ENCODE measurements around the gene NGDN. TPM values are rescaled to one million over a fixed set of nuclear protein-coding genes. Genes with fewer than 3 reads are reported as not detected.

Gene NGDN
- total and polyA plus RNA-seq, 4 donors, result 18.2 to 26.9 (median 22.9) TPM

DNA sequence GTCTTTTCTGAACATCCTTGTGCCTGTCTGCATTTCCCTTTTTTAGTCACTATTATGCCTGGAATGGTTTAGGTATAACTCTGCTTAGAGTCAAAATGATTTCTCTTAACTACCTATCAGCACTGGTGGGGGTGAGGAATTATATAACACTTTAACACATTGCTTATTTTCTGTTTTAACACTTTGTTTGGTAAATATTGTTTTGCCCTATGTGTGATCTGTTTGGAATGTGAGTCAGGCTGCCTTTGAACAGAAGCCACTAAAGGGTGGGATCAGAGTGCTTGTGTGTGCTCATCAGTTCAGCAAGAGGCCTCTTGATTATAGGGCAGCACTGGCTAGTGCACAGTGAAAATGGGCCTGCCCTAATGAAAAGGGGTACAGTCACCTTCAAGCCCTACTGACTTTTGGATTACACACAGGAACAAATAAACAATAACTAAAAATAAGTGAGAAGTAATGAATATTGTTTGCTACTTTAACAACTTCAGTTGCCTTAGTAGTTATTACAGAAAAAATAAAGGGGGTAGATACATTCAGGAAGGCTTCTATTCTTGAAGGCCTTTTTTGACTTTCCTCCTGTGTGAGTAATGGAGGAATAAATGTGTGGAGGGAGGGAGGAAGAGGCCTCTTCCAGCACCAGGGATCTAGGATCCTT, 23.2 kb downstream of the NGDN start:
- no peaks in the 10 kb centered on the region for H3K4me1 ChIP-seq (ENCODE audit: control insufficient read depth in 4 of 4, insufficient read depth in 4 of 4, low read length in 3 of 4)
- H3K27me3 ChIP-seq (ENCODE audit: control insufficient read depth in 4 of 4, insufficient read depth in 4 of 4, low read length in 3 of 4), result no peaks in the 10 kb centered on the region
- H3K36me3 ChIP-seq (ENCODE audit: control insufficient read depth in 4 of 4, insufficient read depth in 3 of 4, low read depth in 1 of 4, low read length in 3 of 4), result no peaks in the 10 kb centered on the region
- no peak for DNase-seq (ENCODE audit: low spot score)
- no peak overlapping the region for H3K4me3 ChIP-seq (ENCODE audit: low read depth in 1 of 3, low read length in 3 of 3)
- H3K9me3 ChIP-seq (ENCODE audit: control insufficient read depth in 4 of 4, low read length in 3 of 4), result no peaks in the 10 kb centered on the region
- TF ChIP-seq EGR1 (IDR thresholded peaks at IDR 0.05; ENCODE audit: low read depth in 2 of 2) (no peak), NR2F2 (IDR thresholded peaks at IDR 0.05) (no peak), FOXA1 (IDR thresholded peaks at IDR 0.05) (no peak), SP1 (IDR thresholded peaks at IDR 0.05) (no peak), ZBTB33 (IDR thresholded peaks at IDR 0.05) (no peak), HNF4A (conservative IDR thresholded peaks at IDR 0.05) (no peak), TAF1 (conservative IDR thresholded peaks at IDR 0.05) (no peak), RXRA (IDR thresholded peaks at IDR 0.05) (no peak)
- TF ChIP-seq, protein P1, sequence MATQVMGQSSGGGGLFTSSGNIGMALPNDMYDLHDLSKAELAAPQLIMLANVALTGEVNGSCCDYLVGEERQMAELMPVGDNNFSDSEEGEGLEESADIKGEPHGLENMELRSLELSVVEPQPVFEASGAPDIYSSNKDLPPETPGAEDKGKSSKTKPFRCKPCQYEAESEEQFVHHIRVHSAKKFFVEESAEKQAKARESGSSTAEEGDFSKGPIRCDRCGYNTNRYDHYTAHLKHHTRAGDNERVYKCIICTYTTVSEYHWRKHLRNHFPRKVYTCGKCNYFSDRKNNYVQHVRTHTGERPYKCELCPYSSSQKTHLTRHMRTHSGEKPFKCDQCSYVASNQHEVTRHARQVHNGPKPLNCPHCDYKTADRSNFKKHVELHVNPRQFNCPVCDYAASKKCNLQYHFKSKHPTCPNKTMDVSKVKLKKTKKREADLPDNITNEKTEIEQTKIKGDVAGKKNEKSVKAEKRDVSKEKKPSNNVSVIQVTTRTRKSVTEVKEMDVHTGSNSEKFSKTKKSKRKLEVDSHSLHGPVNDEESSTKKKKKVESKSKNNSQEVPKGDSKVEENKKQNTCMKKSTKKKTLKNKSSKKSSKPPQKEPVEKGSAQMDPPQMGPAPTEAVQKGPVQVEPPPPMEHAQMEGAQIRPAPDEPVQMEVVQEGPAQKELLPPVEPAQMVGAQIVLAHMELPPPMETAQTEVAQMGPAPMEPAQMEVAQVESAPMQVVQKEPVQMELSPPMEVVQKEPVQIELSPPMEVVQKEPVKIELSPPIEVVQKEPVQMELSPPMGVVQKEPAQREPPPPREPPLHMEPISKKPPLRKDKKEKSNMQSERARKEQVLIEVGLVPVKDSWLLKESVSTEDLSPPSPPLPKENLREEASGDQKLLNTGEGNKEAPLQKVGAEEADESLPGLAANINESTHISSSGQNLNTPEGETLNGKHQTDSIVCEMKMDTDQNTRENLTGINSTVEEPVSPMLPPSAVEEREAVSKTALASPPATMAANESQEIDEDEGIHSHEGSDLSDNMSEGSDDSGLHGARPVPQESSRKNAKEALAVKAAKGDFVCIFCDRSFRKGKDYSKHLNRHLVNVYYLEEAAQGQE (IDR thresholded peaks at IDR 0.05), result no peak
- no peak overlapping the region for H3K27ac ChIP-seq (ENCODE audit: low read depth in 1 of 2, low read length in 2 of 2)
- H3K9ac ChIP-seq (ENCODE audit: low read depth in 1 of 2, low read length in 2 of 2), result no peak overlapping the region

- Histone ChIP-seq H3K36me3 (ENCODE audit: control insufficient read depth in 4 of 4, insufficient read depth in 3 of 4, low read depth in 1 of 4, low read length in 3 of 4) (no peaks in the 10 kb centered on the region), H3K27me3 (ENCODE audit: control insufficient read depth in 4 of 4, insufficient read depth in 4 of 4, low read length in 3 of 4) (no peaks in the 10 kb centered on the region), H3K4me1 (ENCODE audit: control insufficient read depth in 4 of 4, insufficient read depth in 4 of 4, low read length in 3 of 4) (no peaks in the 10 kb centered on the region), H3K9ac (ENCODE audit: low read depth in 1 of 2, low read length in 2 of 2) (no peak overlapping the region), H3K27ac (ENCODE audit: low read depth in 1 of 2, low read length in 2 of 2) (no peak overlapping the region), H3K4me3 (ENCODE audit: low read depth in 1 of 3, low read length in 3 of 3) (no peak overlapping the region), H3K9me3 (ENCODE audit: control insufficient read depth in 4 of 4, low read length in 3 of 4) (no peaks in the 10 kb centered on the region)
- no peak for TF ChIP-seq TAF1 (conservative IDR thresholded peaks at IDR 0.05)
- TF ChIP-seq ZBTB33 (IDR thresholded peaks at IDR 0.05), result no peak
- TF ChIP-seq, protein P2, sequence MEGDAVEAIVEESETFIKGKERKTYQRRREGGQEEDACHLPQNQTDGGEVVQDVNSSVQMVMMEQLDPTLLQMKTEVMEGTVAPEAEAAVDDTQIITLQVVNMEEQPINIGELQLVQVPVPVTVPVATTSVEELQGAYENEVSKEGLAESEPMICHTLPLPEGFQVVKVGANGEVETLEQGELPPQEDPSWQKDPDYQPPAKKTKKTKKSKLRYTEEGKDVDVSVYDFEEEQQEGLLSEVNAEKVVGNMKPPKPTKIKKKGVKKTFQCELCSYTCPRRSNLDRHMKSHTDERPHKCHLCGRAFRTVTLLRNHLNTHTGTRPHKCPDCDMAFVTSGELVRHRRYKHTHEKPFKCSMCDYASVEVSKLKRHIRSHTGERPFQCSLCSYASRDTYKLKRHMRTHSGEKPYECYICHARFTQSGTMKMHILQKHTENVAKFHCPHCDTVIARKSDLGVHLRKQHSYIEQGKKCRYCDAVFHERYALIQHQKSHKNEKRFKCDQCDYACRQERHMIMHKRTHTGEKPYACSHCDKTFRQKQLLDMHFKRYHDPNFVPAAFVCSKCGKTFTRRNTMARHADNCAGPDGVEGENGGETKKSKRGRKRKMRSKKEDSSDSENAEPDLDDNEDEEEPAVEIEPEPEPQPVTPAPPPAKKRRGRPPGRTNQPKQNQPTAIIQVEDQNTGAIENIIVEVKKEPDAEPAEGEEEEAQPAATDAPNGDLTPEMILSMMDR (IDR thresholded peaks at IDR 0.05; ENCODE audit: low read depth, low read length, missing input control), result no peak
- TF ChIP-seq, protein P3, sequence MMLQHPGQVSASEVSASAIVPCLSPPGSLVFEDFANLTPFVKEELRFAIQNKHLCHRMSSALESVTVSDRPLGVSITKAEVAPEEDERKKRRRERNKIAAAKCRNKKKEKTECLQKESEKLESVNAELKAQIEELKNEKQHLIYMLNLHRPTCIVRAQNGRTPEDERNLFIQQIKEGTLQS (IDR thresholded peaks at IDR 0.05), result no peak
- TF ChIP-seq FOXA1 (IDR thresholded peaks at IDR 0.05), result no peak
- TF ChIP-seq, protein P1 (IDR thresholded peaks at IDR 0.05), result no peak
- TF ChIP-seq YY1 (IDR thresholded peaks at IDR 0.05), result no peak
- TF ChIP-seq, protein P4, sequence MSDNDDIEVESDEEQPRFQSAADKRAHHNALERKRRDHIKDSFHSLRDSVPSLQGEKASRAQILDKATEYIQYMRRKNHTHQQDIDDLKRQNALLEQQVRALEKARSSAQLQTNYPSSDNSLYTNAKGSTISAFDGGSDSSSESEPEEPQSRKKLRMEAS (IDR thresholded peaks at IDR 0.05), result no peak
- no peak for TF ChIP-seq RAD21 (IDR thresholded peaks at IDR 0.05)
- TF ChIP-seq SP1 (IDR thresholded peaks at IDR 0.05), result no peak
- TF ChIP-seq JUND (IDR thresholded peaks at IDR 0.05), result no peak
- no peak for TF ChIP-seq GABPA (IDR thresholded peaks at IDR 0.05 in 1 of 2, conservative IDR thresholded peaks at IDR 0.05 in 1 of 2)
- no peak for TF ChIP-seq FOXA2 (IDR thresholded peaks at IDR 0.05)
- TF ChIP-seq RXRA (IDR thresholded peaks at IDR 0.05), result no peak
- TF ChIP-seq EGR1 (IDR thresholded peaks at IDR 0.05; ENCODE audit: low read depth in 2 of 2), result no peak
- no peak for TF ChIP-seq HNF4G (IDR thresholded peaks at IDR 0.05)
- WGBS, result 82% methylated on average over 2 of the region's 2 CpGs
- no peak for DNase-seq (ENCODE audit: low spot score)
Measured at GRCh38 chr14:23494223-23494622, 24.7 kb downstream of the NGDN start.

Measured in liver (tissue), 9 donors.